IMR-90 (cell line): ENCODE data around the gene ATP5ME. TPM values are rescaled to one million over a fixed set of nuclear protein-coding genes. Genes with fewer than 3 reads are reported as not detected.

Experiments
- ATAC-seq: fragments of 200-7000 bp; cut with Tn5 transposase; 2 replicates; pipeline ENCODE4 v1.9.1; 2020; ENCODE audit warnings: low read depth, mild to moderate bottlenecking, moderate library complexity
- BruUV-seq: library from RNA; stranded (reverse); fragments of 400-500 nt; replicated peaks from 2 replicates; lab custom pipeline; 2021; lab: Mats Ljungman, UMichigan
- CTCF ChIA-PET: fragments of 300-600 bp; formaldehyde crosslinking; extraction: SDS; loops from one replicate; lab custom pipeline; 2021; ENCODE audit warnings: antibody characterized with exemption; lab: Yijun Ruan, JAX
- POLR2A ChIA-PET: fragments of 300-600 bp; sonication (Branson Sonifier 250); formaldehyde crosslinking; loops from one replicate; lab custom pipeline; 2022; ENCODE audit warnings: antibody characterized with exemption; ENCODE audit not compliant: unreplicated experiment; lab: Charles Lee
- DNase-seq: peaks from one replicate; pipeline ENCODE4 v3.0.0; 2013
- H2AFZ ChIP-seq: replicated peaks from 2 replicates; pipeline ENCODE3; 2013; ENCODE audit warnings: low read length, mild to moderate bottlenecking; ENCODE audit not compliant: poor library complexity
- H2AK5ac ChIP-seq: 2 replicates; pipeline ENCODE4 v1.6.1; 2013; ENCODE audit warnings: low read depth, low read length, inconsistent platforms
- H2AK9ac ChIP-seq: replicated peaks from 2 replicates; pipeline ENCODE3; 2013; ENCODE audit warnings: mild to moderate bottlenecking, low read depth, low read length, moderate library complexity; ENCODE audit not compliant: poor library complexity
- H2BK120ac ChIP-seq: 2 replicates; pipeline ENCODE4 v1.6.1; 2013; ENCODE audit warnings: low read depth, low read length, inconsistent platforms
- H2BK15ac ChIP-seq: 3 replicates; pipeline ENCODE4 v1.6.1; 2013; ENCODE audit warnings: low read depth, low read length, inconsistent platforms
- H2BK20ac ChIP-seq: 2 replicates; pipeline ENCODE4 v1.6.1; 2013; ENCODE audit warnings: low read depth, mild to moderate bottlenecking, inconsistent platforms, low read length, moderate library complexity
- H2BK5ac ChIP-seq: 2 replicates; pipeline ENCODE4 v1.6.1; 2013; ENCODE audit warnings: mild to moderate bottlenecking, low read depth, low read length, inconsistent platforms; ENCODE audit not compliant: poor library complexity, severe bottlenecking
- H3K14ac ChIP-seq: replicated peaks from 2 replicates; pipeline ENCODE4 v1.6.1; 2013; ENCODE audit warnings: low read depth, low read length, inconsistent platforms
- H3K18ac ChIP-seq: 2 replicates; pipeline ENCODE4 v1.6.1; 2013; ENCODE audit warnings: low read depth, low read length, control low read depth
- H3K23ac ChIP-seq: 2 replicates; pipeline ENCODE4 v1.6.1; 2013; ENCODE audit warnings: low read depth, low read length, inconsistent platforms
- H3K27ac ChIP-seq: 2 replicates; pipeline ENCODE4 v1.5.1; 2013; ENCODE audit warnings: mild to moderate bottlenecking, control low read depth, low read length; ENCODE audit not compliant: insufficient read depth
- H3K27me3 ChIP-seq: 2 replicates; pipeline ENCODE4 v1.6.1; 2013; ENCODE audit warnings: low read length; ENCODE audit not compliant: control insufficient read depth, insufficient read depth
- H3K36me3 ChIP-seq: 2 replicates; pipeline ENCODE4 v1.6.1; 2013; ENCODE audit warnings: low read length, mixed read lengths; ENCODE audit not compliant: control insufficient read depth, insufficient read depth
- H3K4ac ChIP-seq: 2 replicates; pipeline ENCODE4 v1.6.1; 2013; ENCODE audit warnings: low read depth, low read length, inconsistent platforms
- H3K4me1 ChIP-seq: 2 replicates; pipeline ENCODE4 v1.6.1; 2013; ENCODE audit warnings: low read length, mixed read lengths; ENCODE audit not compliant: control insufficient read depth, insufficient read depth
- H3K4me2 ChIP-seq: 2 replicates; pipeline ENCODE4 v1.6.1; 2013; ENCODE audit warnings: low read depth, mild to moderate bottlenecking, control low read depth, low read length, moderate library complexity
- H3K4me3 ChIP-seq: 2 replicates; pipeline ENCODE4 v1.5.1; 2013; ENCODE audit warnings: low read depth, mild to moderate bottlenecking, control low read depth, low read length, moderate library complexity; ENCODE audit not compliant: insufficient read depth
- H3K56ac ChIP-seq: 2 replicates; pipeline ENCODE4 v1.6.1; 2013; ENCODE audit warnings: low read length, inconsistent platforms; ENCODE audit not compliant: insufficient read depth; ENCODE audit errors: extremely low read depth
- H3K79me1 ChIP-seq, 2 experiments: 2 replicates each; pipeline ENCODE4 v1.6.1; 2013; ENCODE audit warnings: low read length in 2 of 2, inconsistent platforms in 1 of 2, low read depth in 1 of 2
- H3K9ac ChIP-seq: 2 replicates; pipeline ENCODE4 v1.6.1; 2013; ENCODE audit warnings: low read depth, low read length, control low read depth
- H3K9me1 ChIP-seq: 2 replicates; pipeline ENCODE4 v1.6.1; 2013; ENCODE audit warnings: low read length, inconsistent platforms; ENCODE audit not compliant: insufficient read depth
- H3K9me3 ChIP-seq: 2 replicates; pipeline ENCODE4 v1.6.1; 2013; ENCODE audit warnings: low read length; ENCODE audit not compliant: control insufficient read depth, insufficient read depth
- H4K20me1 ChIP-seq: 2 replicates; pipeline ENCODE4 v1.6.1; 2013; ENCODE audit warnings: low read length, inconsistent platforms; ENCODE audit not compliant: insufficient read depth
- H4K5ac ChIP-seq: 2 replicates; pipeline ENCODE4 v1.6.1; 2013; ENCODE audit warnings: mild to moderate bottlenecking, low read depth, low read length, control low read depth
- H4K8ac ChIP-seq, 2 experiments: 2 replicates each; pipeline ENCODE4 v1.6.1; 2013; ENCODE audit warnings: low read depth in 2 of 2, low read length in 2 of 2, control low read depth in 1 of 2, inconsistent platforms in 1 of 2
- H4K91ac ChIP-seq: 2 replicates; pipeline ENCODE4 v1.6.1; 2013; ENCODE audit warnings: low read depth, low read length, inconsistent platforms; ENCODE audit not compliant: insufficient read depth
- RCOR1 ChIP-seq: IDR thresholded peaks from 2 replicates; pipeline ENCODE4 v1.6.1; 2012; ENCODE audit warnings: mild to moderate bottlenecking, low read length, improper control_type of control experiment; ENCODE audit not compliant: insufficient replicate concordance
- WGBS, 2 experiments: methylation state at CpG; one replicate each; pipeline versions ENCODE4 v1.1.5 to v1.1.7; 2013; ENCODE audit warnings: missing lambda C conversion rate in 2 of 2; ENCODE audit not compliant: insufficient read length in 1 of 2; ENCODE audit errors: extremely low coverage in 2 of 2; 5-methylcytosine and 5-hydroxymethylcytosine counted together
- dilution Hi-C: fragments of 300-500 bp; cut with HindIII; formaldehyde crosslinking; loops from one replicate; pipeline ENCODE4 v1.14.3; 2018; ENCODE audit warnings: low sequenced_read_pairs; ENCODE audit not compliant: unreplicated experiment
- in situ Hi-C: fragments of 300-500 bp; cut with MboI; formaldehyde crosslinking; loops from 3 replicates; pipeline ENCODE4 v1.14.3; 2019; ENCODE audit warnings: low sequenced_read_pairs, inconsistent platforms, mixed read lengths
- intact Hi-C: fragments of 100-400 bp; cut with micrococcal nuclease; formaldehyde crosslinking; loops from 2 replicates; pipeline ENCODE4 v1.10.0; 2022
- polyA plus RNA-seq, 3 experiments: library from polyadenylated mRNA; depleted of rRNA; stranded (reverse); fragments of >200 nt; gene quantifications; 2 replicates each; pipeline ENCODE4 v1.2.3, GENCODE V29; 2012; ENCODE audit warnings: low replicate concordance in 1 of 3
- total RNA-seq: library from RNA; depleted of rRNA; stranded (reverse); fragments of >200 nt; gene quantifications from 2 replicates; pipeline ENCODE4 v1.2.3, GENCODE V29; 2012
- TF ChIP-seq, protein P1 (sequence below): conservative IDR thresholded peaks from 2 replicates; pipeline ENCODE4 v1.5.1; 2012; ENCODE audit warnings: mild to moderate bottlenecking, low read depth, low read length, improper control_type of control experiment

The ATP5ME gene
- total and polyA plus RNA-seq, 2 of the 4 experiments (the other 2 are of a cell fraction): 39.3 to 603 TPM

DNA sequence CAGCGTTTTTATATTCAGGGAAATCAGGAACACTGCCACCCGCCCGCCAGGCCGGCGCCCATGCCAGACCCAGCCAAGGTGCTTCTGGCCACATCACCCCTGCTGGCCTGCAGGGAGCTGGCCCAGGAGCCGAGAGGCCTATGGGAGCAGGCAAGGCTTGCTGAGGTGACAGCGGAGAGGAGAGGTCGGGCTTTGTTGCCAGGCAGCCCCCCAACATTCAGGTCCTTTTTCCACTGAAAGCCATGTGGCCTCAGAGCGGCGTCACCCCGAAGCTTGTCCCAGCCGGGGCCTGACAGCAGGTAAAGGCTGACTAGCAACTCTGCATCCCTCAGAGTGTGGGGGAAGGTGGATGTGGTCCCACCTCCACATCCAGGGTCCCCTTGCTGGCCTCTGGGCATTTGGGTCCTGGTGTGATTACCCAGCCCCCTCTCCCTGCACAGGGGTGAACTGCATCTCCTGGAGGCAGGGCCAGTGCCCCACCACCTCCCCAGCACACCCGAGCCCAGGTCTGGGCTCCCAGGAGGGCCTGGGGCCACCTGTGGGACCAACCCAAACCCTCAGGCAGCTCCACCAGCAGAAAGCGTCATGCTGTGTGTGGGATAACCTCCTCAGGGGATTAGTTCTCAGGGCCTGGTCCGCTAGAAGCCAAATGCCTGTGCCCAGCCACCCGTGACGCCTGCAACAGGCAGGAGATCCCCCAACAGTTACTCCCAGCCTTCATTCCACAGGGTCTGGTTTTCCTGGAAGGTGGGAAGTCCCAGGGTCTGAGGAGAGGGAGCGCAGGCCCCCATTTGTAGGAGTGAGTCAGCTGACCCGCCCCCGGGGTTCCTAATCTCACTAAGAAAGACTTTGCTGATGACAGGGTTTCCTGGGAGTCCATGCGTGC is 49.1 kb downstream of the ATP5ME start, which contains the start of gene PDE6B:
Gene PDE6B (plus strand): TSS at position 869 of the 886 bp plus-strand sequence. CDS start 54 bp downstream, outside the sequence.
- no peak for TF ChIP-seq RCOR1
- TF ChIP-seq, protein P1, sequence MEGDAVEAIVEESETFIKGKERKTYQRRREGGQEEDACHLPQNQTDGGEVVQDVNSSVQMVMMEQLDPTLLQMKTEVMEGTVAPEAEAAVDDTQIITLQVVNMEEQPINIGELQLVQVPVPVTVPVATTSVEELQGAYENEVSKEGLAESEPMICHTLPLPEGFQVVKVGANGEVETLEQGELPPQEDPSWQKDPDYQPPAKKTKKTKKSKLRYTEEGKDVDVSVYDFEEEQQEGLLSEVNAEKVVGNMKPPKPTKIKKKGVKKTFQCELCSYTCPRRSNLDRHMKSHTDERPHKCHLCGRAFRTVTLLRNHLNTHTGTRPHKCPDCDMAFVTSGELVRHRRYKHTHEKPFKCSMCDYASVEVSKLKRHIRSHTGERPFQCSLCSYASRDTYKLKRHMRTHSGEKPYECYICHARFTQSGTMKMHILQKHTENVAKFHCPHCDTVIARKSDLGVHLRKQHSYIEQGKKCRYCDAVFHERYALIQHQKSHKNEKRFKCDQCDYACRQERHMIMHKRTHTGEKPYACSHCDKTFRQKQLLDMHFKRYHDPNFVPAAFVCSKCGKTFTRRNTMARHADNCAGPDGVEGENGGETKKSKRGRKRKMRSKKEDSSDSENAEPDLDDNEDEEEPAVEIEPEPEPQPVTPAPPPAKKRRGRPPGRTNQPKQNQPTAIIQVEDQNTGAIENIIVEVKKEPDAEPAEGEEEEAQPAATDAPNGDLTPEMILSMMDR: no peak
- H3K4me1 ChIP-seq: no peaks in the 10 kb centered on the region
- CTCF ChIA-PET: no interaction called here

More for the DNA sequence above, 49.1 kb downstream of the ATP5ME start, which contains the start of gene PDE6B:
- H2AFZ ChIP-seq: no peak within 1 kb of the TSS
- POLR2A ChIA-PET: no interaction called here
- no peak within 1 kb of the TSS for H3K56ac ChIP-seq
- in situ Hi-C loops (no loop called here), dilution Hi-C loops (no loop called here), intact Hi-C loops (no loop called here)
- ATAC-seq: no peak
- H3K4ac ChIP-seq: no peak within 1 kb of the TSS
- no peak within 1 kb of the TSS for H2BK120ac ChIP-seq
- H2BK5ac ChIP-seq: no peak within 1 kb of the TSS
- H2AK5ac ChIP-seq: no peak within 1 kb of the TSS
- no peak within 1 kb of the TSS for H3K4me3 ChIP-seq
- H3K79me1 ChIP-seq: no peaks in the 10 kb centered on the region
- DNase-seq: no peak
- H3K36me3 ChIP-seq: no peaks in the 10 kb centered on the region
- no peak within 1 kb of the TSS for H4K5ac ChIP-seq
- no peak within 1 kb of the TSS for H4K91ac ChIP-seq
- BruUV-seq: no TSS peak
- H3K9me3 ChIP-seq: peaks cover 13% of the 10 kb centered on the region
- no peak within 1 kb of the TSS for H3K14ac ChIP-seq
- 66% methylated on average over 7 of the region's 21 CpGs; no CpG with 5 or more reads in 1 of the 2 experiments for WGBS, 2 experiments
- no peak within 1 kb of the TSS for H4K8ac ChIP-seq
- H3K18ac ChIP-seq: no peak within 1 kb of the TSS
- no peak within 1 kb of the TSS for H3K4me2 ChIP-seq
- H3K27me3 ChIP-seq: no peaks in the 10 kb centered on the region
- no peaks in the 10 kb centered on the region for H4K20me1 ChIP-seq
- no peaks in the 10 kb centered on the region for H3K9me1 ChIP-seq
- H3K9ac ChIP-seq: no peak within 1 kb of the TSS
- no peak within 1 kb of the TSS for H2AK9ac ChIP-seq
- no peak within 1 kb of the TSS for H2BK20ac ChIP-seq
- H3K27ac ChIP-seq: no peak within 1 kb of the TSS
- H2BK15ac ChIP-seq: no peak within 1 kb of the TSS
- no peak within 1 kb of the TSS for H3K23ac ChIP-seq
